ENCODE data around the gene FEM1A. TPM values are rescaled to one million over a fixed set of nuclear protein-coding genes. Genes with fewer than 3 reads are reported as not detected.

The FEM1A gene
- total RNA-seq, 1 experiment from 2014 or later, result 17.7 TPM

GRCh38 chr19:4832776-4833175, 41.2 kb downstream of the FEM1A start:
- no peaks in the 10 kb centered on the region for H3K27me3 ChIP-seq (ENCODE audit: insufficient read depth, low read length)
- H3K4me3 ChIP-seq (replicated peaks in 1 of 2; ENCODE audit: low read depth in 1 of 2, low read length in 2 of 2), result no peak overlapping the region
- no peak overlapping the region for H3K4me2 ChIP-seq (ENCODE audit: low read length)
- no TSS peak for BruUV-seq (replicated peaks)
- H3K4me1 ChIP-seq (ENCODE audit: control insufficient read depth in 1 of 2, insufficient read depth in 2 of 2, low read length in 2 of 2), result peaks cover 9 to 26% of the 10 kb centered on the region in 2 experiments; a peak in 3 of 4 replicates
- no peak overlapping the region for H3K27ac ChIP-seq (ENCODE audit: low read depth, low read length)
- H3K9me2 ChIP-seq (ENCODE audit: insufficient read depth), result no peaks in the 10 kb centered on the region
- ChIA-PET POLR2A (no interaction called here), RAD21 (ENCODE audit: low non-redundant PET in 1 of 2, low total read pairs in 2 of 2, uncharacterized antibody in 2 of 2, unreplicated experiment in 2 of 2) (no interaction called here), CTCF (no interaction called here)
- H3K9me3 ChIP-seq (ENCODE audit: control insufficient read depth in 1 of 2, insufficient read depth in 1 of 2, low read depth in 1 of 2, low read length in 2 of 2), result no peaks in the 10 kb centered on the region
- peaks cover 43% of the 10 kb centered on the region for H3K79me2 ChIP-seq (ENCODE audit: insufficient read depth, low read length)
- TF ChIP-seq MAX (IDR thresholded peaks at IDR 0.05), result no peak
- no peak for TF ChIP-seq ZNF274 (IDR thresholded peaks at IDR 0.05; ENCODE audit: low read depth, low read length)
- no peak for TF ChIP-seq EZH2 (IDR thresholded peaks at IDR 0.05)
- TF ChIP-seq SRF (IDR thresholded peaks at IDR 0.05; ENCODE audit: low read depth), result no peak
- TF ChIP-seq JUND (IDR thresholded peaks at IDR 0.05), result no peak
- no peak for TF ChIP-seq RAD21 (IDR thresholded peaks at IDR 0.05; ENCODE audit: low read depth)
- TF ChIP-seq FOSL1 (IDR thresholded peaks at IDR 0.05; ENCODE audit: low read depth), result no peak
- no peak for TF ChIP-seq CBX3 (IDR thresholded peaks at IDR 0.05; ENCODE audit: low read depth)
- no peak for TF ChIP-seq ATF3 (IDR thresholded peaks at IDR 0.05)
- no peak for TF ChIP-seq SIN3A (IDR thresholded peaks at IDR 0.05; ENCODE audit: low read depth)
- no peak for TF ChIP-seq ELF1 (IDR thresholded peaks at IDR 0.05; ENCODE audit: borderline replicate concordance, low read depth)
- no peak for TF ChIP-seq EGR1 (IDR thresholded peaks at IDR 0.05; ENCODE audit: low read depth)
- no peak for TF ChIP-seq TCF7L2 (IDR thresholded peaks at IDR 0.05; ENCODE audit: borderline replicate concordance, extremely low read depth, insufficient read depth, insufficient read length)
- H3K36me3 ChIP-seq (ENCODE audit: control insufficient read depth in 1 of 2, insufficient read depth in 2 of 2, low read length in 2 of 2), result peaks cover 0 to 3% of the 10 kb centered on the region in 2 experiments; a peak in 1 of 4 replicates
- H2AFZ ChIP-seq (ENCODE audit: low read depth, low read length, poor library complexity, severe bottlenecking), result no peak overlapping the region
- ATAC-seq, result no peak
- DNase-seq (ENCODE audit: low read depth, low spot score), result no peak
- no peak overlapping the region for H3K9ac ChIP-seq (ENCODE audit: low read length)
- intact Hi-C loops (cut with micrococcal nuclease), result no loop called here
- no peaks in the 10 kb centered on the region for H4K20me1 ChIP-seq (ENCODE audit: insufficient read depth)

- Histone ChIP-seq H3K79me2 (ENCODE audit: insufficient read depth, low read length) (no peaks in the 10 kb centered on the region), H3K36me3 (ENCODE audit: control insufficient read depth in 1 of 2, insufficient read depth in 2 of 2, low read length in 2 of 2) (peaks cover 30 to 41% of the 10 kb centered on the region in 2 experiments; a peak in 3 of 4 replicates), H3K9ac (ENCODE audit: low read length) (no peak overlapping the region), H3K4me1 (ENCODE audit: control insufficient read depth in 1 of 2, insufficient read depth in 2 of 2, low read length in 2 of 2) (peaks cover 0 to 4% of the 10 kb centered on the region in 2 experiments; a peak in 1 of 4 replicates), H3K4me3 (replicated peaks in 1 of 2; ENCODE audit: low read depth in 1 of 2, low read length in 2 of 2) (no peak overlapping the region), H4K20me1 (ENCODE audit: insufficient read depth) (no peaks in the 10 kb centered on the region), H3K9me2 (ENCODE audit: insufficient read depth) (no peaks in the 10 kb centered on the region), H2AFZ (ENCODE audit: low read depth, low read length, poor library complexity, severe bottlenecking) (no peak overlapping the region), H3K4me2 (ENCODE audit: low read length) (no peak overlapping the region), H3K27ac (ENCODE audit: low read depth, low read length) (no peak overlapping the region), H3K9me3 (ENCODE audit: control insufficient read depth in 1 of 2, insufficient read depth in 1 of 2, low read depth in 1 of 2, low read length in 2 of 2) (no peaks in the 10 kb centered on the region), H3K27me3 (ENCODE audit: insufficient read depth, low read length) (no peaks in the 10 kb centered on the region)
- DNase-seq (ENCODE audit: low read depth, low spot score) (no peak), ATAC-seq (no peak)
- intact Hi-C loops (cut with micrococcal nuclease), result no loop called here
- ChIA-PET CTCF (no interaction called here), POLR2A (no interaction called here), RAD21 (ENCODE audit: low non-redundant PET in 1 of 2, low total read pairs in 2 of 2, uncharacterized antibody in 2 of 2, unreplicated experiment in 2 of 2) (no interaction called here)
- no TSS peak for BruUV-seq (replicated peaks)
- no peak for TF ChIP-seq ZNF274 (IDR thresholded peaks at IDR 0.05; ENCODE audit: low read depth, low read length)
- TF ChIP-seq SP1 (IDR thresholded peaks at IDR 0.05; ENCODE audit: low read depth), result no peak
- no peak for TF ChIP-seq ATF3 (IDR thresholded peaks at IDR 0.05)
- no peak for TF ChIP-seq JUND (IDR thresholded peaks at IDR 0.05)
- TF ChIP-seq CBX3 (IDR thresholded peaks at IDR 0.05; ENCODE audit: low read depth), result no peak
- TF ChIP-seq MAX (IDR thresholded peaks at IDR 0.05), result no peak
- TF ChIP-seq EGR1 (IDR thresholded peaks at IDR 0.05; ENCODE audit: low read depth), result no peak
- TF ChIP-seq SIN3A (IDR thresholded peaks at IDR 0.05; ENCODE audit: low read depth), result no peak
- TF ChIP-seq POLR2A (IDR thresholded peaks at IDR 0.05; ENCODE audit: borderline replicate concordance, extremely low read depth, insufficient read depth, insufficient read length), result no peak
- TF ChIP-seq EZH2 (IDR thresholded peaks at IDR 0.05), result no peak
- no peak for TF ChIP-seq EZH2phosphoT487 (IDR thresholded peaks at IDR 0.05; ENCODE audit: borderline replicate concordance)
- TF ChIP-seq ELF1 (IDR thresholded peaks at IDR 0.05; ENCODE audit: borderline replicate concordance, low read depth), result no peak
- no peak for TF ChIP-seq RAD21 (IDR thresholded peaks at IDR 0.05; ENCODE audit: low read depth)
- TF ChIP-seq TCF7L2 (IDR thresholded peaks at IDR 0.05; ENCODE audit: borderline replicate concordance, extremely low read depth, insufficient read depth, insufficient read length), result no peak
- TF ChIP-seq FOSL1 (IDR thresholded peaks at IDR 0.05; ENCODE audit: low read depth), result no peak
- TF ChIP-seq ZFX (IDR thresholded peaks at IDR 0.05), result no peak
- TF ChIP-seq POLR2AphosphoS5 (IDR thresholded peaks at IDR 0.05; ENCODE audit: low read depth, low read length), result no peak
- no peak for TF ChIP-seq CTCF (IDR thresholded peaks at IDR 0.05 in 2 of 3, conservative IDR thresholded peaks at IDR 0.05 in 1 of 3; ENCODE audit: borderline replicate concordance in 1 of 3, insufficient read depth in 1 of 3, low read depth in 2 of 3, low read length in 2 of 3)
- TF ChIP-seq SRF (IDR thresholded peaks at IDR 0.05; ENCODE audit: low read depth), result no peak
Observed at GRCh38 chr19:4839192-4839591, 47.7 kb downstream of the FEM1A start.
